NK-92 treated with Interleukin-12 subunit alpha and Interleukin-12 subunit beta, amount 100 ng/mL, for 24 hours (cell line): ENCODE measurements around the gene APBA2.
"Not testable (repeated sequence)": the region's sequence is repeated elsewhere in the genome, so short reads cannot be mapped to it uniquely, and the experiment has no call there.

ENCODE experiments used
- DNase-seq: peaks from one replicate; lab custom pipeline; 2025; lab: John Stamatoyannopoulos, UW

The APBA2 gene

GRCh38 chr15:28878209-28878608, 7.6 kb upstream of the APBA2 start:
- no peak for DNase-seq

GRCh38 chr15:28879551-28879950, 6.2 kb upstream of the APBA2 start:
- no peak for DNase-seq

GRCh38 chr15:28880680-28881079, 5.1 kb upstream of the APBA2 start:
- no peak for DNase-seq

GRCh38 chr15:28881170-28881569, 4.6 kb upstream of the APBA2 start:
- DNase-seq, result no peak

GRCh38 chr15:28881600-28881999, 4.2 kb upstream of the APBA2 start:
- DNase-seq, result no peak

- DNase-seq, result no peak
Measured at GRCh38 chr15:28884151-28884940, 1.4 kb upstream of the APBA2 start.

- DNase-seq, result no peak
Measured at GRCh38 chr15:28885128-28885629, 595 bp upstream of the APBA2 start.

GRCh38 chr15:28886431-28887338, 911 bp downstream of the APBA2 start:
- DNase-seq, result no peak

- DNase-seq, result no peak
Measured at GRCh38 chr15:28887339-28888174, 1.8 kb downstream of the APBA2 start.

GRCh38 chr15:28888302-28888894, 2.6 kb downstream of the APBA2 start:
- DNase-seq, result no peak

GRCh38 chr15:28888900-28889299, 3.1 kb downstream of the APBA2 start:
- no peak for DNase-seq

GRCh38 chr15:28889346-28889745, 3.6 kb downstream of the APBA2 start:
- DNase-seq, result no peak

GRCh38 chr15:28889871-28890270, 4.1 kb downstream of the APBA2 start:
- DNase-seq, result not testable (repeated sequence)

- not testable (repeated sequence) for DNase-seq
Measured at GRCh38 chr15:28890291-28890690, 4.5 kb downstream of the APBA2 start.

GRCh38 chr15:28890711-28891495, 5.1 kb downstream of the APBA2 start:
- DNase-seq, result no peak

- no peak for DNase-seq
Measured at GRCh38 chr15:28891588-28891987, 5.8 kb downstream of the APBA2 start.

- no peak for DNase-seq
Measured at GRCh38 chr15:28892789-28893610, 7.2 kb downstream of the APBA2 start.

GRCh38 chr15:28894631-28895030, 8.9 kb downstream of the APBA2 start:
- DNase-seq, result no peak

- no peak for DNase-seq
Measured at GRCh38 chr15:28895146-28895545, 9.4 kb downstream of the APBA2 start.

GRCh38 chr15:28895566-28895965, 9.8 kb downstream of the APBA2 start:
- no peak for DNase-seq
